HEK293 (cell line): Measurements from ENCODE around the gene ASCL2.
"Not testable (repeated sequence)": the region's sequence is repeated elsewhere in the genome, so short reads cannot be mapped to it uniquely, and the experiment has no call there.

ENCODE experiments used
- CTCF ChIA-PET: fragments of 350-600 bp; formaldehyde crosslinking; extraction: SDS; loops from one replicate; lab custom pipeline; 2021; ENCODE audit warnings: antibody characterized with exemption; lab: Yijun Ruan, JAX
- POLR2A ChIA-PET: fragments of 300-600 bp; formaldehyde crosslinking; extraction: SDS; loops from one replicate; lab custom pipeline; 2020; ENCODE audit warnings: antibody characterized with exemption, inconsistent platforms; lab: Yijun Ruan, JAX
- H3K27ac ChIP-seq: fragments of 200-500 bp; sonication (Bioruptor generic); 2 replicates; pipeline ENCODE4 v1.5.1; 2014; ENCODE audit warnings: low read depth, low read length, control low read depth, inconsistent platforms; ENCODE audit errors: extremely low read depth
- H3K36me3 ChIP-seq, 2 experiments: fragments of 200-500 bp in 1 of 2; sonication (Bioruptor generic) in 1 of 2; 1 replicate in 1 of 2; 2 replicates in 1 of 2; pipeline ENCODE4 v1.5.1; 2014 to 2017; ENCODE audit warnings: inconsistent platforms in 2 of 2, low read length in 2 of 2; ENCODE audit not compliant: control insufficient read depth in 2 of 2, insufficient read depth in 1 of 2
- H3K4me1 ChIP-seq: fragments of 200-500 bp; sonication (Bioruptor generic); 2 replicates; pipeline ENCODE4 v1.5.1; 2014; ENCODE audit warnings: mild to moderate bottlenecking, low read length, inconsistent platforms; ENCODE audit not compliant: control insufficient read depth, insufficient read depth
- H3K4me3 ChIP-seq: 2 replicates; pipeline ENCODE4 v1.5.1; 2011; ENCODE audit warnings: low read depth, mild to moderate bottlenecking, control low read depth, low read length, moderate library complexity
- H3K9me3 ChIP-seq: fragments of 200-500 bp; sonication (Bioruptor generic); 2 replicates; pipeline ENCODE4 v1.5.1; 2014; ENCODE audit warnings: low read depth, low read length, inconsistent platforms; ENCODE audit not compliant: control insufficient read depth, insufficient read depth
- KLF7 ChIP-seq: fragments of 450-650 bp; formaldehyde crosslinking; IDR thresholded peaks from 2 replicates; pipeline ENCODE4 v1.5.1; 2016; ENCODE audit warnings: missing biosample characterization, missing genetic modification characterization, borderline replicate concordance
- MZF1 ChIP-seq: fragments of 450-650 bp; formaldehyde crosslinking; IDR thresholded peaks from 2 replicates; pipeline ENCODE4 v1.5.1; 2017; ENCODE audit warnings: missing biosample characterization, missing genetic modification characterization, borderline replicate concordance
- RBAK ChIP-seq: fragments of 450-650 bp; formaldehyde crosslinking; IDR thresholded peaks from 2 replicates; pipeline ENCODE4 v1.5.1; 2016; ENCODE audit warnings: missing biosample characterization, missing genetic modification characterization
- REST ChIP-seq: fragments of 450-650 bp; formaldehyde crosslinking; IDR thresholded peaks from 2 replicates; pipeline ENCODE4 v1.5.1; 2016; ENCODE audit warnings: missing biosample characterization, missing genetic modification characterization
- SETDB1 ChIP-seq: IDR thresholded peaks from one replicate; pipeline ENCODE4 v1.6.1; 2017; ENCODE audit warnings: mild to moderate bottlenecking, low read length, moderate library complexity, mixed read lengths; ENCODE audit not compliant: insufficient read length
- ZBTB48 ChIP-seq: fragments of 450-650 bp; formaldehyde crosslinking; IDR thresholded peaks from 2 replicates; pipeline ENCODE4 v1.5.1; 2016; ENCODE audit warnings: missing biosample characterization, missing genetic modification characterization
- ZFHX2 ChIP-seq: fragments of 450-650 bp; formaldehyde crosslinking; conservative IDR thresholded peaks from 2 replicates; pipeline ENCODE4 v1.5.1; 2016; ENCODE audit warnings: missing biosample characterization, missing genetic modification characterization
- ZNF114 ChIP-seq: fragments of 450-650 bp; formaldehyde crosslinking; IDR thresholded peaks from 2 replicates; pipeline ENCODE4 v1.5.0; 2017; ENCODE audit warnings: missing biosample characterization, missing genetic modification characterization
- ZNF248 ChIP-seq: fragments of 450-650 bp; formaldehyde crosslinking; IDR thresholded peaks from 2 replicates; pipeline ENCODE4 v1.5.1; 2017; ENCODE audit warnings: missing biosample characterization, missing genetic modification characterization
- ZNF37A ChIP-seq: fragments of 450-650 bp; IDR thresholded peaks from 2 replicates; pipeline ENCODE4 v1.5.1; 2018; ENCODE audit warnings: missing biosample characterization, missing genetic modification characterization
- ZNF423 ChIP-seq: fragments of 450-650 bp; formaldehyde crosslinking; IDR thresholded peaks from 2 replicates; pipeline ENCODE4 v1.5.1; 2016; ENCODE audit warnings: missing biosample characterization, missing genetic modification characterization
- ZNF548 ChIP-seq: fragments of 450-650 bp; formaldehyde crosslinking; IDR thresholded peaks from 2 replicates; pipeline ENCODE4 v1.5.1; 2016; ENCODE audit warnings: missing biosample characterization, missing genetic modification characterization
- ZNF555 ChIP-seq: fragments of 450-650 bp; formaldehyde crosslinking; conservative IDR thresholded peaks from 2 replicates; pipeline ENCODE4 v1.5.1; 2017; ENCODE audit warnings: missing biosample characterization, mild to moderate bottlenecking, missing genetic modification characterization, inconsistent platforms
- ZNF621 ChIP-seq: fragments of 450-650 bp; formaldehyde crosslinking; IDR thresholded peaks from 2 replicates; pipeline ENCODE4 v1.5.1; 2017; ENCODE audit warnings: missing biosample characterization, missing genetic modification characterization
- ZNF777 ChIP-seq: fragments of 450-650 bp; formaldehyde crosslinking; IDR thresholded peaks from 2 replicates; pipeline ENCODE4 v1.5.1; 2017; ENCODE audit warnings: missing biosample characterization, missing genetic modification characterization, borderline replicate concordance
- ZSCAN16 ChIP-seq: fragments of 450-650 bp; formaldehyde crosslinking; IDR thresholded peaks from 2 replicates; pipeline ENCODE4 v1.5.1; 2016; ENCODE audit warnings: missing biosample characterization, missing genetic modification characterization
- TF ChIP-seq, protein P1 (sequence below): fragments of 450-650 bp; IDR thresholded peaks from 2 replicates; pipeline ENCODE4 v1.5.1; 2018; ENCODE audit warnings: missing biosample characterization, mild to moderate bottlenecking, missing genetic modification characterization

The ASCL2 gene

GRCh38 chr11:2287091-2287490, 16.7 kb upstream of the ASCL2 start:
- Histone ChIP-seq H3K9me3 (no peaks in the 10 kb centered on the region), H3K27ac (no peak overlapping the region), H3K4me3 (no peak overlapping the region), H3K36me3 (no peaks in the 10 kb centered on the region), H3K4me1 (no peaks in the 10 kb centered on the region)
- POLR2A ChIA-PET, result no interaction called here
- TF ChIP-seq, protein P1, sequence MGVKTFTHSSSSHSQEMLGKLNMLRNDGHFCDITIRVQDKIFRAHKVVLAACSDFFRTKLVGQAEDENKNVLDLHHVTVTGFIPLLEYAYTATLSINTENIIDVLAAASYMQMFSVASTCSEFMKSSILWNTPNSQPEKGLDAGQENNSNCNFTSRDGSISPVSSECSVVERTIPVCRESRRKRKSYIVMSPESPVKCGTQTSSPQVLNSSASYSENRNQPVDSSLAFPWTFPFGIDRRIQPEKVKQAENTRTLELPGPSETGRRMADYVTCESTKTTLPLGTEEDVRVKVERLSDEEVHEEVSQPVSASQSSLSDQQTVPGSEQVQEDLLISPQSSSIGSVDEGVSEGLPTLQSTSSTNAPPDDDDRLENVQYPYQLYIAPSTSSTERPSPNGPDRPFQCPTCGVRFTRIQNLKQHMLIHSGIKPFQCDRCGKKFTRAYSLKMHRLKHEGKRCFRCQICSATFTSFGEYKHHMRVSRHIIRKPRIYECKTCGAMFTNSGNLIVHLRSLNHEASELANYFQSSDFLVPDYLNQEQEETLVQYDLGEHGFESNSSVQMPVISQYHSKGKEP, result no peak
- no peak for TF ChIP-seq REST (tag by site-specific recombination)
- TF ChIP-seq ZNF548 (tag by site-specific recombination), result no peak
- no peak for TF ChIP-seq RBAK
- TF ChIP-seq ZNF555 (tag by site-specific recombination), result no peak
- TF ChIP-seq ZSCAN16 (tag by site-specific recombination), result no peak
- TF ChIP-seq ZNF248 (tag by site-specific recombination), result no peak
- no peak for TF ChIP-seq SETDB1
- TF ChIP-seq ZBTB48 (tag by site-specific recombination), result no peak
- TF ChIP-seq ZFHX2 (tag by site-specific recombination), result no peak
- no peak for TF ChIP-seq ZNF621 (tag by site-specific recombination)
- TF ChIP-seq ZNF37A (tag by site-specific recombination), result no peak
- no peak for TF ChIP-seq ZNF114
- no peak for TF ChIP-seq ZNF777 (tag by site-specific recombination)
- no peak for TF ChIP-seq MZF1
- no peak for TF ChIP-seq ZNF423
- CTCF ChIA-PET, result interaction anchor here (1.4 kb wide), 1 partner anchor 18 kb away, joined by 3 read pairs; no protein-coding TSS in a partner anchor

GRCh38 chr11:2286350-2286749, 16.0 kb upstream of the ASCL2 start:
- POLR2A ChIA-PET, H3K9me3 ChIP-seq, H3K36me3 ChIP-seq: not testable (repeated sequence)

GRCh38 chr11:2280208-2280607, 9.8 kb upstream of the ASCL2 start:
- no peaks in the 10 kb centered on the region for H3K4me1 ChIP-seq
- H3K4me3 ChIP-seq, result no peak overlapping the region
- TF ChIP-seq KLF7 (tag by site-specific recombination) (no peak), SETDB1 (peak; percentile 96)
- TF ChIP-seq, all 188 proteins: peak for 1
- no peak overlapping the region for H3K27ac ChIP-seq
- no peaks in the 10 kb centered on the region for H3K36me3 ChIP-seq
- no peaks in the 10 kb centered on the region for H3K9me3 ChIP-seq
- ChIA-PET POLR2A (interaction anchor here (0.7 kb wide), 1 partner anchor 130 kb away, joined by 5 read pairs; no protein-coding TSS in a partner anchor), CTCF (interaction anchor here (0.6 kb wide), 1 partner anchor 69 kb away, joined by 3 read pairs; no protein-coding TSS in a partner anchor)

More at GRCh38 chr11:2286350-2286749, 16.0 kb upstream of the ASCL2 start:
- H3K4me3 ChIP-seq, H3K27ac ChIP-seq, H3K4me1 ChIP-seq: not testable (repeated sequence)
- CTCF ChIA-PET, result interaction anchor here (1.4 kb wide), 1 partner anchor 18 kb away, joined by 3 read pairs; no protein-coding TSS in a partner anchor
